GM12878 (cell line): ENCODE data around the gene ADK. TPM values are rescaled to one million over a fixed set of nuclear protein-coding genes. Genes with fewer than 3 reads are reported as not detected.

ENCODE experiments used
- BACH1 ChIP-seq: fragments of 450-650 bp; IDR thresholded peaks from 2 replicates; pipeline ENCODE4 v1.6.1; 2017; ENCODE audit warnings: mild to moderate bottlenecking, borderline replicate concordance
- SP1 ChIP-seq: IDR thresholded peaks from one replicate; pipeline ENCODE4 v1.6.1; 2011; ENCODE audit warnings: low read depth, low read length
- ZBED1 ChIP-seq: IDR thresholded peaks from 2 replicates; pipeline ENCODE4 v1.6.1; 2016; ENCODE audit warnings: borderline replicate concordance
- ZBTB33 ChIP-seq: fragments of 450-650 bp; IDR thresholded peaks from 2 replicates; pipeline ENCODE4 v1.6.1; 2017; ENCODE audit warnings: mild to moderate bottlenecking
- polyA plus RNA-seq, 11 experiments: library from polyadenylated mRNA; depleted of rRNA in 4 of 11; unstranded in 6 of 11; stranded (reverse) in 5 of 11; fragments of >200 nt; fragmentation: Nextera tagmentation in 4 of 11; fragmentation: Illumina TruSeq in 1 of 11; extraction: Ambion mirVana in 4 of 11; extraction: Trizol in 1 of 11; gene quantifications; 1 replicate in 1 of 11; 2 replicates in 10 of 11; pipeline versions ENCODE4 v1.2.1 to v1.2.3, GENCODE V29; 2011 to 2016; ENCODE audit warnings: inconsistent platforms in 2 of 11, missing spikeins in 2 of 11, low read depth in 1 of 11
- total RNA-seq, 4 experiments: library from RNA; depleted of rRNA in 3 of 4; stranded (reverse); fragments of >200 nt in 3 of 4; fragmentation: Illumina TruSeq in 1 of 4; extraction: Trizol in 1 of 4; gene quantifications; 2 replicates each; pipeline versions ENCODE4 v1.2.1 to v1.2.3, GENCODE V29; 2013 to 2021
- TF ChIP-seq, protein P1 (sequence below): IDR thresholded peaks from 2 replicates; pipeline ENCODE4 v1.6.1; 2012; ENCODE audit warnings: low read depth, low read length, improper control_type of control experiment
- TF ChIP-seq, protein P2 (sequence below): fragments of 450-650 bp; IDR thresholded peaks from 2 replicates; pipeline ENCODE4 v1.6.1; 2017; ENCODE audit warnings: mild to moderate bottlenecking, low read depth, inconsistent platforms; ENCODE audit not compliant: poor library complexity, severe bottlenecking
- TF ChIP-seq, protein P3 (sequence below): fragments of 450-650 bp; IDR thresholded peaks from 2 replicates; pipeline ENCODE4 v1.6.1; 2016; ENCODE audit warnings: mild to moderate bottlenecking

The ADK gene
- total and polyA plus RNA-seq, 10 of the 15 experiments (the other 5 are each of a cell fraction or from before 2014, with no cell fraction given): 42.0 to 151 (median 81.6) TPM

GRCh38 chr10:74363727-74364126 lies 212.7 kb downstream of the ADK start (continued):
- TF ChIP-seq, protein P1, sequence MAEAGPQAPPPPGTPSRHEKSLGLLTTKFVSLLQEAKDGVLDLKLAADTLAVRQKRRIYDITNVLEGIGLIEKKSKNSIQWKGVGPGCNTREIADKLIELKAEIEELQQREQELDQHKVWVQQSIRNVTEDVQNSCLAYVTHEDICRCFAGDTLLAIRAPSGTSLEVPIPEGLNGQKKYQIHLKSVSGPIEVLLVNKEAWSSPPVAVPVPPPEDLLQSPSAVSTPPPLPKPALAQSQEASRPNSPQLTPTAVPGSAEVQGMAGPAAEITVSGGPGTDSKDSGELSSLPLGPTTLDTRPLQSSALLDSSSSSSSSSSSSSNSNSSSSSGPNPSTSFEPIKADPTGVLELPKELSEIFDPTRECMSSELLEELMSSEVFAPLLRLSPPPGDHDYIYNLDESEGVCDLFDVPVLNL: no peak
- TF ChIP-seq, protein P2, sequence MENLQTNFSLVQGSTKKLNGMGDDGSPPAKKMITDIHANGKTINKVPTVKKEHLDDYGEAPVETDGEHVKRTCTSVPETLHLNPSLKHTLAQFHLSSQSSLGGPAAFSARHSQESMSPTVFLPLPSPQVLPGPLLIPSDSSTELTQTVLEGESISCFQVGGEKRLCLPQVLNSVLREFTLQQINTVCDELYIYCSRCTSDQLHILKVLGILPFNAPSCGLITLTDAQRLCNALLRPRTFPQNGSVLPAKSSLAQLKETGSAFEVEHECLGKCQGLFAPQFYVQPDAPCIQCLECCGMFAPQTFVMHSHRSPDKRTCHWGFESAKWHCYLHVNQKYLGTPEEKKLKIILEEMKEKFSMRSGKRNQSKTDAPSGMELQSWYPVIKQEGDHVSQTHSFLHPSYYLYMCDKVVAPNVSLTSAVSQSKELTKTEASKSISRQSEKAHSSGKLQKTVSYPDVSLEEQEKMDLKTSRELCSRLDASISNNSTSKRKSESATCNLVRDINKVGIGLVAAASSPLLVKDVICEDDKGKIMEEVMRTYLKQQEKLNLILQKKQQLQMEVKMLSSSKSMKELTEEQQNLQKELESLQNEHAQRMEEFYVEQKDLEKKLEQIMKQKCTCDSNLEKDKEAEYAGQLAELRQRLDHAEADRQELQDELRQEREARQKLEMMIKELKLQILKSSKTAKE: no peak
- TF ChIP-seq ZBED1: no peak
- TF ChIP-seq SP1: no peak
- TF ChIP-seq, protein P3, sequence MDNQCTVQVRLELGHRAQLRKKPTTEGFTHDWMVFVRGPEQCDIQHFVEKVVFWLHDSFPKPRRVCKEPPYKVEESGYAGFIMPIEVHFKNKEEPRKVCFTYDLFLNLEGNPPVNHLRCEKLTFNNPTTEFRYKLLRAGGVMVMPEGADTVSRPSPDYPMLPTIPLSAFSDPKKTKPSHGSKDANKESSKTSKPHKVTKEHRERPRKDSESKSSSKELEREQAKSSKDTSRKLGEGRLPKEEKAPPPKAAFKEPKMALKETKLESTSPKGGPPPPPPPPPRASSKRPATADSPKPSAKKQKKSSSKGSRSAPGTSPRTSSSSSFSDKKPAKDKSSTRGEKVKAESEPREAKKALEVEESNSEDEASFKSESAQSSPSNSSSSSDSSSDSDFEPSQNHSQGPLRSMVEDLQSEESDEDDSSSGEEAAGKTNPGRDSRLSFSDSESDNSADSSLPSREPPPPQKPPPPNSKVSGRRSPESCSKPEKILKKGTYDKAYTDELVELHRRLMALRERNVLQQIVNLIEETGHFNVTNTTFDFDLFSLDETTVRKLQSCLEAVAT: no peak
- TF ChIP-seq BACH1: no peak
- no peak for TF ChIP-seq ZBTB33
- TF ChIP-seq, all 136 proteins: peak for 0
